Loucy (cell line): Measurements from ENCODE around the gene SLC16A8.

Experiments
- CTCF ChIP-seq: fragments of 200-600 bp; sonication (generic); conservative IDR thresholded peaks from 2 replicates; pipeline ENCODE4 v1.5.1; 2014; ENCODE audit warnings: mild to moderate bottlenecking, antibody characterized with exemption, low read length
- EZH2phosphoT487 ChIP-seq: fragments of 200-600 bp; IDR thresholded peaks from 2 replicates; pipeline ENCODE4 v1.6.1; 2018; ENCODE audit warnings: antibody characterized with exemption, mild to moderate bottlenecking, moderate library complexity, borderline replicate concordance

GRCh38 chr22:38118182-38118581, 34.2 kb upstream of the SLC16A8 start:
- TF ChIP-seq CTCF, result no peak
- no peak for TF ChIP-seq EZH2phosphoT487
